A549 treated with CpdA at 1 μM for 4 hours (cell line): Measurements from ENCODE around the gene TBC1D32. TPM values are rescaled to one million over a fixed set of nuclear protein-coding genes. Genes with fewer than 3 reads are reported as not detected.

ENCODE experiments used
- total RNA-seq: library from RNA; stranded (reverse); fragments of 200-300 nt; extraction: Qiagen RNA extraction; gene quantifications from 5 replicates; pipeline ENCODE4 v1.2.3, GENCODE V29; 2022; ENCODE audit warnings: low read depth

Gene TBC1D32
- 0.96 to 1.7 TPM (median 1.4 TPM) in 5 replicates for total RNA-seq

GRCh38 chr6:121334299-121335086 lies at the start of gene TBC1D32:
TBC1D32 (minus strand) TSS chr6:121334480; CDS start chr6:121334430, 50 bp downstream.

Other genes starting within 250 kb of the TBC1D32 start
- 69.0 to 91.5 TPM (median 83.9 TPM) in 5 replicates for gene GJA1, start 101.2 kb upstream of the TBC1D32 start, total RNA-seq